Panc1 (cell line): Measurements from ENCODE around the gene PELI3.
"Not testable (repeated sequence)": the region's sequence is repeated elsewhere in the genome, so short reads cannot be mapped to it uniquely, and the experiment has no call there.

ENCODE experiments used
- CTCF ChIP-seq: fragments of 450-650 bp; IDR thresholded peaks from 2 replicates; pipeline ENCODE4 v1.5.1; 2017; ENCODE audit warnings: mild to moderate bottlenecking
- POLR2AphosphoS5 ChIP-seq: IDR thresholded peaks from 2 replicates; pipeline ENCODE4 v1.6.1; 2012; ENCODE audit warnings: mild to moderate bottlenecking, low read depth, low read length, moderate library complexity
- REST ChIP-seq, 2 experiments: IDR thresholded peaks; 2 replicates each; pipeline ENCODE4 v1.6.1; 2011 to 2012; ENCODE audit warnings: low read depth in 2 of 2, control low read depth in 1 of 2, low read length in 1 of 2, mild to moderate bottlenecking in 1 of 2, moderate library complexity in 1 of 2; ENCODE audit not compliant: insufficient read depth in 1 of 2
- SIN3A ChIP-seq: IDR thresholded peaks from 2 replicates; pipeline ENCODE4 v1.6.1; 2012; ENCODE audit warnings: low read depth, mild to moderate bottlenecking, low read length, moderate library complexity, borderline replicate concordance; ENCODE audit not compliant: insufficient read depth

- TF ChIP-seq CTCF; POLR2AphosphoS5; REST (IDR thresholded peaks at IDR 0.05; ENCODE audit: insufficient read depth in 1 of 2, low read depth in 2 of 2, low read length in 1 of 2); SIN3A: not testable (repeated sequence)
Observed at GRCh38 chr11:66464116-66464515, 2.6 kb upstream of the PELI3 start.
